GM19395 (cell line): Measurements from ENCODE around the gene CCNL2.
"Not testable (repeated sequence)": the region's sequence is repeated elsewhere in the genome, so short reads cannot be mapped to it uniquely, and the experiment has no call there.

Source experiments
- ATAC-seq: cut with Tn5 transposase; IDR thresholded peaks from one replicate; pipeline ENCODE4 v1.9.1; 2021; ENCODE audit warnings: mild to moderate bottlenecking, moderate library complexity; ENCODE audit not compliant: unreplicated experiment

The CCNL2 gene

DNA sequence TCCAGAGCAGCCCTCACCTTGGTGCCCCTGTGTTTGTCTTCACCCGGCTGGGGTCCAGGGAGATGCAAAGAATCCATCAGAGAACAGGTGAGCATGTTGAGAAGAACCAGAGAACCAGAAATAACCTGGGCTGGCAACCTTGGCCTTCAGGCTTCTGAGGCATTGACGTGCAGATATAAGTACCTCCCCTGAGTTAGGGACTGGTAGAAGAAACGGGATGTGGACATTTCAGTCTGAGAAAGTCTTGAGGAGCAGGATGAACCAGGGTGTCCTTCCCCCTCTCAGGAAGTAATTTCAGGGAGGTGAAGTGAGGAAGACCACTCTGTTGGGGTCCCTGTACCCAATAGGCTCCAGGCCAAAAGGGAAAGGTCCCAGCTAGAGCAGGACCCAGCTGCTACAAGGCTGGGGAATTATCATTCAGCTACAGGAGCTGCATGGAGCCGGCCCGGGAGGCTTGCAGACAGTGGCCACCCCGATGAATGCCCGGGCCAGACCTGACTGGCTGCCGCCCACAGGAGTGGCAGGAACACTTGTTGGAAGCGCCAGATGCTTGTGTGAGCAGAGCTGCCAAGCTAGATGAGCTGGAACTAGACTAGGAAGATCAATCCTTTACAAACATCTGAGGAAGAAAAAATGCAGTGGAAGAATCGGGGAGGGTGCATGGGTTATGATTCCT is 22.4 kb downstream of the CCNL2 start:
- ATAC-seq: no peak

- peak; percentile 86 for ATAC-seq
Measured at GRCh38 chr1:1374929-1375662, 24.0 kb downstream of the CCNL2 start, which contains the start of gene AURKAIP1. TSS of gene AURKAIP1 (minus strand) at chr1:1375207. CDS start at chr1:1374756, 451 bp downstream.

DNA sequence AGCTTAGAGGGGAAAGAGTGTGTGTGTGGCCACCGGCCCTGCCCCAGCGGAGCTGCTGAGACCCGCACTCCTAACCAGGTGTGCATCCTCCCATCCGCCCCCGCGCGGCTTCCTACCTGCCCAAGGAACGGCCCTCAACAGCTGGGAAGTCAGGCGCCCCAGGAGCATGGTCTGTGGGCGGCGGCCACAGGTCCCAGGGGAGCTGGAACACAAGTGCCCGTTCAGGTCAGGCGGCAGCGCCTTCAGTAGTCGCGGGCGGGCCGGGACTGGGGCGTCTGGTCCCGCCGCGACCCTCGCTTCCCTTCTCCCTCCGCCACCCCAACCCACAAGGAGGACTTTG is 24.6 kb downstream of the CCNL2 start:
- peak; percentile 2 for ATAC-seq

- ATAC-seq: no peak
Measured at GRCh38 chr1:1373815-1374588, 25.1 kb downstream of the CCNL2 start.

DNA sequence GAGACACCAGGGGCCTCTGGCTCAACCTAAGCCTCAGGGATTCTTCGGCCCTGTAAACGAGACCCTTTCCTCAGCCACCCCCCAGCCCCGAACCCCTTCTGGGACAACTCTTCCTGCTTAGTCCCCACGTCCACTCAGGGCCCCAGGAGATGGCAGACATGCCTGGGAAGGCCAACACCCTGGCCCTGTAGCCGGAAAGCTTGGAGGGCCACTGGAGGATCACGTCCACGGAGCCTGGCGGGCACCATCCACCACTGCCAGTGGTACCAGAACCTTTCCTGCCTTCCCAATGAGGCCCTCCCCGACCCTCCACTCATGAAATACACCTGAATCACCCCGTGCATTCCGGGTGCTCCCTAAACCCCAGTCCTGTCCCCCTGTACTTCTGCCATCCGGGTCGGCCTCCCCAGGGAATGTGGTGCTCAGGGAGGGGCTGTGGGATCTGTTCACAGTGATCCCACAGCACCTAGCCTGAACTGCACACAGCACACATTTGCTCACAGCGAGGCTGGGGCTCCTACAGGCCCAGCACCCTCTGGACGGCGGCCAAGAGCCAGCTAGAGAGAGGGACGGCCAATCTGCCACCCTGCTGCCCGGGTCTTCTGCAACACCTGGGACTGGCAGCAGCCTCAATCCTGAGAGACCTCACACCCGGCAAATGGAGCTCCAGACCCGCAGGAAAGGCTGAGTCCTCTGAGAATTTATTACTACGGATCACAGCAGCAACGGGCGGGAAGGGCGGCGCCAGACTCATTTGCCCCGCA is 25.9 kb downstream of the CCNL2 start:
- ATAC-seq: no peak

GRCh38 chr1:1371746-1372711 is 27.1 kb downstream of the CCNL2 start:
- no peak for ATAC-seq

- ATAC-seq: no peak
Measured at GRCh38 chr1:1371364-1371745, 27.8 kb downstream of the CCNL2 start.

DNA sequence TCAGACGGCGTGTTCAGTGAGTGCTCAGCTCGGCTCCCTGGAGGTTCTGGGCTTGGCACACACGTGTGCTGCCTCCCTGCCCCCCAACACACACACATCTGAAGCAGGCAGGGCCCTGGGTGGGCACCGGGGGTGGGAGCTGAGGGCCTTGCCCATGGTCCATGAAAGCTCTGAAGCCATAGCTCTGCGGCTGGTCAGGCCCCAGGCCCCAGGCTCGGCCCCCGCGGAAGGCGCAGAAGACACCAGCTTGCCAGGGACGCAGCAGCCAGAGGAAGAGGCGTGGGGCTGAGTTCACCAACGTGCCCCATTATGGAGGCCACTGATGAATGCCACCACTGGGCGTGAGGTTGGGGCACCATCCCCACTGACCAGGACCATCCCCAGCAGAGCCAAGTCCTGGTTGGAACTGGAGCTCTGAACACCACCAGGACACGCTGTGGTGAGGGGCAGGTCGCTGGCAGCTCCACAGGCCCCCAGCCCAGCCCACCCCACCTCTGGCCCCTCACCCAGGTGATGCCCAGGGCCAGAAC is 28.3 kb downstream of the CCNL2 start:
- ATAC-seq: no peak

- not testable (repeated sequence) for ATAC-seq
Measured at GRCh38 chr1:1370094-1370493, 29.0 kb downstream of the CCNL2 start.

DNA sequence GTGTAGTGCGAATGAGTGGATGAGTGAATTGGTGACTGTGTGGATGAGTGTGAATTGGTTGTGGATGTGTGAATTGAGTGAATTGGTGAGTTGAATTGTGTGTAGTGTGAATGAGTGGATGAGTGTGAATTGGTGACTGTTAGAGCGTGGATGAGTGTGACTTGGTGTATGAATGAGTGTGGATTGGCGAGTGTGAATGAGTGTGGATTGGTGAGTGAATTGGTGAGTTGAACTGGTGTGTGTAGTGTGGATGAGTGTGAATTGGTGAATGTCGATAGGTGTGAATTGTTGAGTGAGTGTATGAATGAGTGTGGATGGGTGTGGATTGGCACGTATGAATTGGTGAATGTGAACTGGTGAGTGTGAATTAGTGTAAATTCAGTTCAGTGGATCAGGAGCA is 31.8 kb downstream of the CCNL2 start:
- no peak for ATAC-seq

DNA sequence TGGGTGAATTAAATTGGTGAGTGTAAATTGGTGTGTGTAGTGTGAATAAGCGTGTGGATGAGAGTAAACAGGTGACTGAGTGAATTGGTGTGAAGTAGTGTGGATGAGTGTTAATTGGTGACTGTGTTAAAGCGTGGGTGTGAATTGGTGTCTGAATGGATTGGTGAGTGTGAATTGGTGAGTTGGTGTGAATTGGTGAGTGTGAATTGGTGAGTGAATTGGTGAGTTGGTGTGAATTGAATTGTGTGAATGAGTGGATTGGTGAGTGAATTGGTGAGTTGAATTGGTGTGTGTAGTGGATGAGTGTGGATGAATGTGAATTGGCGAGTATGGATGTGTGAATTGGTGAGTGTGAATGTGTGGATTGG is 32.5 kb downstream of the CCNL2 start:
- no peak for ATAC-seq

GRCh38 chr1:1365875-1366698 is 33.0 kb downstream of the CCNL2 start:
- no peak for ATAC-seq

DNA sequence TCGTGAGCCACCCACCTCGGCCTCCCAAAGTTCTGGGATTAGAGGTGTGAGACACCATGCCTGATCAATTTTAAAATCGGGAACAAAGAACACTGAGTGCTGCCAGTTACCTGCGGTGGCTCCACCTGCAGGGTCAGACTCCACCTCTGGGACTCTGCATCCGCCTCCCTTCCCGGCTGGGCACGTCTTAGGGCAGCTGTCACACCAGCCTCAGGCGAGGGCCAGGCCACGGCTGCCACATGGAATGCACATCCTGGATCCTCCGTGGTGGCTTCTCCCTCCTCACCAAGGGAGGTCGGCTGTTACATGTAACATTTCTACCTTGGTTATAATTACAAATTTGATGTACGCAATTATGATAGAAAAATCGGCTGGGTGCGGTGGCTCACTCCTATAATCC is 34.9 kb downstream of the CCNL2 start:
- ATAC-seq: no peak

DNA sequence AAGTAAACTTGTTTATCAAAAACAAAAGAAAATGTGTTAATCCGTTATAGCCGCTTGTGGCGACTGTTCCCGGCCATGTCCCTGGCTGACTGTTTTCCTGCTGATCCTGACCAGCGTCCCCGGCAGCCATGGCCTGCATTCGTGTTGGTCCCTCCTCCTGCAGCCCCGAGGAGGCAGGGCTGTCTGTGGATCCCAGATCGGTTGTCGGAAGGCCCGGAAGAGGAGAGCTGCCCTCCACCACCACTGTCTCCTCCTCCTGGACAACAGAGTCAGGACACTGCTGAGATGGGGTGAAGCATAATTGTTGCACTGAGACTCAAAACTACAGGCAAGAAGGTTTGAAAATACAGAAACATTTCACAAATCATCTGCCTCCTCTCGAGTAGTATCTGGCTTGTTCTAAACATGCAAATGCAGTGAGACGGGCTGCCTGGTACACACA is 37.1 kb downstream of the CCNL2 start:
- ATAC-seq: no peak

GRCh38 chr1:1361233-1361981 is 37.7 kb downstream of the CCNL2 start:
- ATAC-seq: no peak

GRCh38 chr1:1360506-1361169 is 38.5 kb downstream of the CCNL2 start:
- ATAC-seq: no peak

DNA sequence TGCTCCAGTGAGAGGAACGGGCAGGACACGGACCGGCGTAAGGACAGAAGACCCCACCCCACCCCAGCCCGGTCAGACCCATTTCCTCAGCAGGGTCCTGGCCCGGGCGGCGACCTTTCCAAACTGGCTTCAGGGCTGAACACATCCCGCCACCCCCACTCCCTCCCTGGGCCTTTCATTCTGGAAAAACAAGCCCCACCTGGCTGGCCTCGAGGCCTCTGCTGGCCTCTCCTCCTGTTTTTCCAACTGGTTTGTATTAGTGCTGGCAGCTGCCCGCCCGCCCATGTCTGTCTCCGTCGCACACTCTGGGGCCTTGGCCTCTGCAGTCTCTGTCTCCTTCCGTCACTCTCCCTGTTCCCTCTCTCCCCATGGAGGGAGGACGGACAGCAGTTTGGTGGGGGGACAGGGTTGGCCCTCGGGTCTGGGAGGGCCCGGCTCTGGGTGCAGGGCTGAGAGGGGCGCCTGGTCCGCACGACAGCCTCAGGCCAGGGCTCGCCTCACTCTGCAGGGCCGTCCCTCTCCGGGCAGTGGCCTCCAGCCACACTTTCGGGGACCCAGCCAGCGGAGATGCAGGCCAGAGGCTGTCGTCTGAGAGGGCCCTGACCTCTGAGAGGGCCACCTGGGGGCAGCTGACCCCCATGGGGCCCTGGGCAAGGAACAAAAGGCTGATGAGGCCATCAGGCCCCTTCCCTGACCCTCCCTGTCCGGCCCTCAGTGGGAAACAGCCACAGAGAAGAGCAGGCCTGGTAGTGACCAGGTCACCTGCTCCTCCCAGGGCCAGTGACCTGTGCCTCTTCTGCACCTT is 39.3 kb downstream of the CCNL2 start:
- no peak for ATAC-seq
